T-helper 2 cell treated with Interferon-gamma antibody and Interleukin-4, amounts not matched to agents 5 μg/mL and 100 μg/mL, for 36 hours (primary cell): ENCODE data around the gene GRPEL2.
"Not testable (repeated sequence)": the region's sequence is repeated elsewhere in the genome, so short reads cannot be mapped to it uniquely, and the experiment has no call there.

ENCODE experiments used
- DNase-seq: peaks from one replicate; pipeline ENCODE4 v3.0.0; 2021; ENCODE audit warnings: low spot score
- H3K27ac Mint-ChIP-seq: one replicate; pipeline ENCODE4 v1.8.0; 2021; ENCODE audit warnings: mild to moderate bottlenecking, mixed read lengths
- H3K27me3 Mint-ChIP-seq: one replicate; pipeline ENCODE4 v1.8.0; 2021; ENCODE audit warnings: low read depth, mixed read lengths
- H3K36me3 Mint-ChIP-seq: one replicate; pipeline ENCODE4 v1.8.0; 2021; ENCODE audit warnings: low read depth, mixed read lengths
- H3K4me1 Mint-ChIP-seq: one replicate; pipeline ENCODE4 v1.8.0; 2021; ENCODE audit warnings: low read depth, mixed read lengths
- H3K4me3 Mint-ChIP-seq: one replicate; pipeline ENCODE4 v1.8.0; 2022; ENCODE audit warnings: mild to moderate bottlenecking, moderate library complexity, mixed read lengths
- H3K9me3 Mint-ChIP-seq: one replicate; pipeline ENCODE4 v1.8.0; 2021; ENCODE audit warnings: mixed read lengths

The GRPEL2 gene

DNA sequence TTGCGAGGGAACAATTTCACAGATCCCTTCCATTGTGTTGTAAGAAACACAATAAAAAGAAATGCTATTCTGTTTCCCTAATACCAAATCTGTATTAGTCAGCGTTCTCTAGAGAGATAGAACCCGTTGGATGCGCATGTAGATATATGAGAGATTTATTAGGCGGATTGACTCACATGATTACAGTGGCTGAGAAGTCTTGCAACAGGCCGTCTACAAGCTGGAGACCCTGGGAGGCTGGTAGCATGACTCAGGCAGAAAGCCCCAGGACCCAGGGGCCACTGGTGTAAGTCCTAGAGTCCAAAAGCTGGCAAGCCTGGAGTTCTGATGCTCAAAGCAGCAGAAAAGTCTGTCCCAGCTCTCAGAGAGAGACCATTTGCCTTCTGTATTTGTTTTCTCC, 52.2 kb downstream of the GRPEL2 start:
- Mint-ChIP-seq H3K4me3 (no peak overlapping the region), H3K4me1 (no peaks in the 10 kb centered on the region), H3K36me3 (no peaks in the 10 kb centered on the region), H3K9me3 (no peaks in the 10 kb centered on the region), H3K27ac (no peak overlapping the region), H3K27me3 (peaks cover 4% of the 10 kb centered on the region)
- DNase-seq: no peak

- DNase-seq, H3K4me3 Mint-ChIP-seq, H3K4me1 Mint-ChIP-seq, H3K9me3 Mint-ChIP-seq, H3K36me3 Mint-ChIP-seq, H3K27ac Mint-ChIP-seq, H3K27me3 Mint-ChIP-seq: not testable (repeated sequence)
Measured at GRCh38 chr5:149398747-149399266, 53.5 kb downstream of the GRPEL2 start.

- no peaks in the 10 kb centered on the region for H3K4me1 Mint-ChIP-seq
- H3K9me3 Mint-ChIP-seq: no peaks in the 10 kb centered on the region
- DNase-seq: no peak
- no peak overlapping the region for H3K27ac Mint-ChIP-seq
- H3K36me3 Mint-ChIP-seq: no peaks in the 10 kb centered on the region
- H3K4me3 Mint-ChIP-seq: no peak overlapping the region
- H3K27me3 Mint-ChIP-seq: peaks cover 4% of the 10 kb centered on the region
Measured at GRCh38 chr5:149399775-149400174, 54.5 kb downstream of the GRPEL2 start.

DNA sequence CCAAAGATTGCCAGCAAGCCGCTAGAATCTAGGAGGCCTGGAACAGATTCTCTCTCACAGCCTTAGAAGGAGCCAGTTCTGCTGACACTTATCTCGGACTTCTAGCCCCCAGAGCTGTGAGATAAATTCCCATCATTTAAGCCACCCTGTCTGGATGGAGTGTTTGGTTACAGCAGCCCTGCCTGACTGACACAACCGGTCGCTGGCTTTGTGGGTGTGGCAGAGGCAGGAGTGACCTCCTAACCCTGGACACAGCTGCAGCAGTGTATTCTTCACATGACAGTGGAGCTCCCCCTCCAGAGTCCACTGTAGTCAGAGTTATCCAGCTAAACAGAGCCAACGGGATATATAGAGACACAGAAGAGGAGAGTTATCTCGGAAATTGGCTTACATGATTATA, 55.0 kb downstream of the GRPEL2 start:
- no peak overlapping the region for H3K4me3 Mint-ChIP-seq
- peaks cover 4% of the 10 kb centered on the region for H3K27me3 Mint-ChIP-seq
- H3K4me1 Mint-ChIP-seq: no peaks in the 10 kb centered on the region
- H3K27ac Mint-ChIP-seq: no peak overlapping the region
- H3K36me3 Mint-ChIP-seq: no peaks in the 10 kb centered on the region
- DNase-seq: no peak
- H3K9me3 Mint-ChIP-seq: no peaks in the 10 kb centered on the region

DNA sequence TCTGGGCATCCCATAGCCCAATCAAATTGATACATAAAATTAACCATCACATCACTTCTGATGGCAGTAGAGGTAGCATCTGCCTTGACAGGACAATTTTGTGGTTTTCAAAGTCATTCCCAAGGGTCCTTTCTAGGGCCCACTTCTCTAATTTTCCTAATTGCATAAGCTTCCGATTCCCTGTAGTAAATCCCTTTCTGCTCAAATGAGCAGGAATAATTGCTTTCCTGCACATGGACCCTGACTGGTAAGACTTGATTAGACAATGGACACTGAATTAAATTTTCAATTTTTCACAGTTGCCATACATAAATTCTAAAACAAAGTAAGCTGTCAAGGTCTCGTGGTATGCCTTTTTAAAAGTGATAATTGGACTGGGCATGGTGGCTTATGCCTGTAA, 55.8 kb downstream of the GRPEL2 start:
- Mint-ChIP-seq H3K4me1 (no peaks in the 10 kb centered on the region), H3K9me3 (no peaks in the 10 kb centered on the region), H3K27me3 (peaks cover 4% of the 10 kb centered on the region), H3K27ac (no peak overlapping the region), H3K4me3 (no peak overlapping the region), H3K36me3 (no peaks in the 10 kb centered on the region)
- DNase-seq: no peak

DNA sequence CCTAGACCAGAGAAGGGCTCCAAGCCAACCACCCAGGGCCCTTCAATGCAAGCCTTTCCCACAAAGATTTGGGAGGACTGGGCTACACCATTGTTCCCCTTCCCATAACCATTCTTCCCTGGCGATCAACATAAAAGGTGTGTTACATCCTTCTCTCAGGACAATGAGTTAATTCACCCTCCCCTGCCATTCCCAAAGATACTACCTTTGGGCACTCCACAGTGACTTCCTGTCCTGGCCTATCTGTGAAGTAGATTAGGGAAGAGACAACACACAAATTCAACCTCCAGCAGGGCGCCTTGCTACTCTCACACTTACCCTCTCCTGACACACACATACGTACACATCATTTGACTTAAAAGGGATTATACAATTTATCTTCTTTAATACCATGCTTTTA, 57.0 kb downstream of the GRPEL2 start:
- DNase-seq: no peak
- Mint-ChIP-seq H3K4me1 (no peaks in the 10 kb centered on the region), H3K27ac (no peak overlapping the region), H3K4me3 (no peak overlapping the region), H3K27me3 (peaks cover 2% of the 10 kb centered on the region), H3K36me3 (no peaks in the 10 kb centered on the region), H3K9me3 (no peaks in the 10 kb centered on the region)
